HCT116 (cell line): ENCODE data around the gene ABHD4.

Experiments used
- EGR1 ChIP-seq: IDR thresholded peaks from 2 replicates; pipeline ENCODE4 v1.6.1; 2012; ENCODE audit warnings: low read depth
- FOSL1 ChIP-seq: IDR thresholded peaks from 2 replicates; pipeline ENCODE4 v1.6.1; 2012; ENCODE audit warnings: low read depth
- POLR2A ChIP-seq: IDR thresholded peaks from 2 replicates; pipeline ENCODE4 v1.7.0; 2011; ENCODE audit warnings: borderline replicate concordance; ENCODE audit not compliant: insufficient read depth, insufficient read length; ENCODE audit errors: extremely low read depth
- POLR2AphosphoS5 ChIP-seq: IDR thresholded peaks from 2 replicates; pipeline ENCODE4 v1.6.1; 2011; ENCODE audit warnings: mild to moderate bottlenecking, low read depth, low read length, moderate library complexity
- RAD21 ChIP-seq: IDR thresholded peaks from 2 replicates; pipeline ENCODE4 v1.6.1; 2012; ENCODE audit warnings: low read depth, mild to moderate bottlenecking
- YY1 ChIP-seq: IDR thresholded peaks from 2 replicates; pipeline ENCODE4 v1.6.1; 2011; ENCODE audit warnings: low read length, low read depth, moderate library complexity, mild to moderate bottlenecking; ENCODE audit not compliant: insufficient replicate concordance; ENCODE audit errors: extremely low read depth
- TF ChIP-seq, protein P1 (sequence below), 3 experiments: fragments of 200-600 bp in 1 of 3; sonication (generic) in 1 of 3; IDR thresholded peaks in 2 of 3; conservative IDR thresholded peaks in 1 of 3; 2 replicates each; pipeline ENCODE4 v1.5.1; 2012 to 2017; ENCODE audit warnings: low read depth in 2 of 3, low read length in 2 of 3, antibody characterized with exemption in 1 of 3, borderline replicate concordance in 1 of 3, control low read depth in 1 of 3, mild to moderate bottlenecking in 1 of 3, mixed read lengths in 1 of 3, mixed run types in 1 of 3, moderate library complexity in 1 of 3; ENCODE audit not compliant: insufficient read depth in 1 of 3
- TF ChIP-seq, protein P2 (sequence below): IDR thresholded peaks from 2 replicates; pipeline ENCODE4 v1.6.1; 2012; ENCODE audit warnings: low read depth

DNA sequence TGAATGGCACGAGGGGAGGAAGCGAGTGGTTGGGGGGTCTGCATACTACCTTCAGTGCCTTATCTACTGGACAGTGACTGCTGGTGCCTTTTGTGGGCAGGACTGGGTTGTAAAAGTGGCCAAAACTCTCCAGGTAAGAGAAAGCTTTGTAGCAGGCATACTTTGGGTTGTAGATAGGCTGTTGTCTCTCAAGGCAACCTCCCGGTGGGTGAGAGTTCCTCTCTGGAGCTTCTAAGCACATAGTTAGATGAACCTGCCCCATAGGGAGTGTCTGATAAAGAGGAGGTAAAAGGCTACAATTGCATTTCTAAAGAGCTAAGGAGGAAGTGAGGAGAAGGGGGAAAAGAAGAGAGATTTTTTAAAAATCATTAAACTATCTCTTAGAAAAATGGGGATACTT, 4.9 kb upstream of the ABHD4 start:
- TF ChIP-seq YY1 (no peak), POLR2A (no peak), RAD21 (no peak), FOSL1 (no peak), POLR2AphosphoS5 (no peak), EGR1 (no peak)
- TF ChIP-seq, protein P1, sequence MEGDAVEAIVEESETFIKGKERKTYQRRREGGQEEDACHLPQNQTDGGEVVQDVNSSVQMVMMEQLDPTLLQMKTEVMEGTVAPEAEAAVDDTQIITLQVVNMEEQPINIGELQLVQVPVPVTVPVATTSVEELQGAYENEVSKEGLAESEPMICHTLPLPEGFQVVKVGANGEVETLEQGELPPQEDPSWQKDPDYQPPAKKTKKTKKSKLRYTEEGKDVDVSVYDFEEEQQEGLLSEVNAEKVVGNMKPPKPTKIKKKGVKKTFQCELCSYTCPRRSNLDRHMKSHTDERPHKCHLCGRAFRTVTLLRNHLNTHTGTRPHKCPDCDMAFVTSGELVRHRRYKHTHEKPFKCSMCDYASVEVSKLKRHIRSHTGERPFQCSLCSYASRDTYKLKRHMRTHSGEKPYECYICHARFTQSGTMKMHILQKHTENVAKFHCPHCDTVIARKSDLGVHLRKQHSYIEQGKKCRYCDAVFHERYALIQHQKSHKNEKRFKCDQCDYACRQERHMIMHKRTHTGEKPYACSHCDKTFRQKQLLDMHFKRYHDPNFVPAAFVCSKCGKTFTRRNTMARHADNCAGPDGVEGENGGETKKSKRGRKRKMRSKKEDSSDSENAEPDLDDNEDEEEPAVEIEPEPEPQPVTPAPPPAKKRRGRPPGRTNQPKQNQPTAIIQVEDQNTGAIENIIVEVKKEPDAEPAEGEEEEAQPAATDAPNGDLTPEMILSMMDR (IDR thresholded peaks at IDR 0.05 in 2 of 3, conservative IDR thresholded peaks at IDR 0.05 in 1 of 3; ENCODE audit: borderline replicate concordance in 1 of 3, insufficient read depth in 1 of 3, low read depth in 2 of 3, low read length in 2 of 3) = no peak
- TF ChIP-seq, protein P2, sequence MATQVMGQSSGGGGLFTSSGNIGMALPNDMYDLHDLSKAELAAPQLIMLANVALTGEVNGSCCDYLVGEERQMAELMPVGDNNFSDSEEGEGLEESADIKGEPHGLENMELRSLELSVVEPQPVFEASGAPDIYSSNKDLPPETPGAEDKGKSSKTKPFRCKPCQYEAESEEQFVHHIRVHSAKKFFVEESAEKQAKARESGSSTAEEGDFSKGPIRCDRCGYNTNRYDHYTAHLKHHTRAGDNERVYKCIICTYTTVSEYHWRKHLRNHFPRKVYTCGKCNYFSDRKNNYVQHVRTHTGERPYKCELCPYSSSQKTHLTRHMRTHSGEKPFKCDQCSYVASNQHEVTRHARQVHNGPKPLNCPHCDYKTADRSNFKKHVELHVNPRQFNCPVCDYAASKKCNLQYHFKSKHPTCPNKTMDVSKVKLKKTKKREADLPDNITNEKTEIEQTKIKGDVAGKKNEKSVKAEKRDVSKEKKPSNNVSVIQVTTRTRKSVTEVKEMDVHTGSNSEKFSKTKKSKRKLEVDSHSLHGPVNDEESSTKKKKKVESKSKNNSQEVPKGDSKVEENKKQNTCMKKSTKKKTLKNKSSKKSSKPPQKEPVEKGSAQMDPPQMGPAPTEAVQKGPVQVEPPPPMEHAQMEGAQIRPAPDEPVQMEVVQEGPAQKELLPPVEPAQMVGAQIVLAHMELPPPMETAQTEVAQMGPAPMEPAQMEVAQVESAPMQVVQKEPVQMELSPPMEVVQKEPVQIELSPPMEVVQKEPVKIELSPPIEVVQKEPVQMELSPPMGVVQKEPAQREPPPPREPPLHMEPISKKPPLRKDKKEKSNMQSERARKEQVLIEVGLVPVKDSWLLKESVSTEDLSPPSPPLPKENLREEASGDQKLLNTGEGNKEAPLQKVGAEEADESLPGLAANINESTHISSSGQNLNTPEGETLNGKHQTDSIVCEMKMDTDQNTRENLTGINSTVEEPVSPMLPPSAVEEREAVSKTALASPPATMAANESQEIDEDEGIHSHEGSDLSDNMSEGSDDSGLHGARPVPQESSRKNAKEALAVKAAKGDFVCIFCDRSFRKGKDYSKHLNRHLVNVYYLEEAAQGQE = no peak
